GM12872 (cell line): Measurements from ENCODE around the gene AFF3.

Experiments
- CTCF ChIP-seq: IDR thresholded peaks from 3 replicates; pipeline ENCODE4 v1.5.1; 2011; ENCODE audit warnings: low read depth, mild to moderate bottlenecking, low read length, moderate library complexity; ENCODE audit not compliant: insufficient read depth

Gene AFF3

GRCh38 chr2:99520195-99520594 is 622.2 kb downstream of the AFF3 start:
- TF ChIP-seq CTCF, result no peak

GRCh38 chr2:99514357-99514756 is 628.0 kb downstream of the AFF3 start:
- no peak for TF ChIP-seq CTCF

GRCh38 chr2:99512181-99512591 is 630.2 kb downstream of the AFF3 start:
- no peak for TF ChIP-seq CTCF

GRCh38 chr2:99509387-99509786 is 633.0 kb downstream of the AFF3 start:
- TF ChIP-seq CTCF, result no peak

- no peak for TF ChIP-seq CTCF
These were observed 634.2 kb downstream of the AFF3 start for GRCh38 chr2:99507937-99508818.

- no peak for TF ChIP-seq CTCF
These were observed 637.4 kb downstream of the AFF3 start for GRCh38 chr2:99504844-99505584.

GRCh38 chr2:99496021-99496420 is 646.4 kb downstream of the AFF3 start:
- TF ChIP-seq CTCF, result no peak
